GM18498 (cell line): Measurements from ENCODE around the gene BICDL2.
A peak's percentile ranks its signal among the peaks of the same experiment; 100 is the strongest.

Experiments
- ATAC-seq: cut with Tn5 transposase; IDR thresholded peaks from one replicate; pipeline ENCODE4 v1.9.1; 2021; ENCODE audit warnings: mild to moderate bottlenecking, moderate library complexity; ENCODE audit not compliant: unreplicated experiment

BICDL2 gene

DNA sequence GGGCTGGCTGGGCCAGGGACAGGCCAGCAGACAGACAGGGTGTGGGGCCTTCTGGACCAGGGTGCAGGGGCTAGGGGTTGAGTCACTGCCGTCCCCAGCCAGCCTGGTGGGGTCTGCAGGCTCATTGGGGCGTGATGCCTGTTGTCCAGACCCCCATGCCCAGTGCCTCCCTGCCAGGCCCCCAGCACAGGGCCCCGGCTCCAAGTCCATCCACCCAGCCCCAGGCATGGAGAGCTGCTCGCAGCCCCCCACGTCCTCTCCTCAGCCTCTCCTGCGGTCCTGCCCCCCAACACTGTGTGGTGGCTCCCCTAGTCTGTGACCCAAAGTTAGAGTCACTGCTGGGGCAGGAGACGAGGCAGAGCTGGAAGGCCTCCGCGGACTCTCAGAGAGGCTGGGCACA lies 49.5 kb downstream of the BICDL2 start:
- no peak for ATAC-seq

DNA sequence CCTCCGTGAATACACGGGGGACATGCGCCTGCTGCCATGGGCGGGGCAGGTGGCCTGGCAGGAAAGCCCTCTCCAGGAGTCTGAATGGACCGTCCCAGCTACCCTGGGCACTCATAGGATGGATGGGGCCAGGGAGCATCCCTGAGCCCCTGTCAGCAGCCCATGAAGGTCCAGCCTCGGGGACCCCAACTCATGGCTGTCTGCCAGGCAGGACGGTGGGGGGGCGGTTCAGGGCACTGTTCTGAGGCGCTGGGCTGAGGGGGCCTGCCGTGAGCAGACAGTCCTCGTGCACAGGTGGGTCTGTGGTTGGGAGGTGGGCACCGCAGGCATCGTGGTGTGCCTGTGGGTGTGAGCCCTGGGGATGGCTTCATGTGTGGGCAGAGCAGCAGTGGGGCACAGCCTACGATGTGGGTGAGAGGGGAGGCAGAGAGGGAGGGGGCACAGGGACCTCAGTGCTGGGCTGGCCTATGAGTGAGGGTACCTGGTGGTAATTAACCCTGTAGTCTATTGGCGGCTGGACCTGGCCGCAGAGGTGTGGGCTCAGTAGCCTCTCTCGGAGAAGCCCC lies 50.0 kb downstream of the BICDL2 start:
- no peak for ATAC-seq

DNA sequence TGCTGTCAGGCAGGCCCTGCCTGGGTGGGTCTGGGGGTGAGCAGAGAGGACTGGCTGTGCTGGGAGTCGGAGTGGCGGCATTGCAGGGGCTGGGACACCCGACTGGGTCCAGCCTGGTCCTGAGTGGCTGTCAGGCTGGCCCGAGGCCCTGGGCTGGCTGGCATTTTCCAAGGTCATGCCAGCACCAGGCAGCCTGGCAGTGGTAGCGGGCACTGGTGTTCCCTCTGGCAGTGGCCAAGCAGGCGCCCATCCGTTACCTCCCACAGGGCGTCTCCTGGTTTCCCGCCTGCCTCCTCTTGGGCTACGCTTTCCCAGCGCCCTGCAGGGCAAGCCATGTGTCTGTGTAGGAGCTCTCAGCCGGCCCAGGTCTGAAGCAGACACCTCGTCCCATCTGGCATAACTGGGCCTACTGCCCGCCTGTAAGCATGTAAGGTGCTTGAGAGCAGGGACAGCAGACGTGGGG lies 50.8 kb downstream of the BICDL2 start:
- ATAC-seq: no peak

DNA sequence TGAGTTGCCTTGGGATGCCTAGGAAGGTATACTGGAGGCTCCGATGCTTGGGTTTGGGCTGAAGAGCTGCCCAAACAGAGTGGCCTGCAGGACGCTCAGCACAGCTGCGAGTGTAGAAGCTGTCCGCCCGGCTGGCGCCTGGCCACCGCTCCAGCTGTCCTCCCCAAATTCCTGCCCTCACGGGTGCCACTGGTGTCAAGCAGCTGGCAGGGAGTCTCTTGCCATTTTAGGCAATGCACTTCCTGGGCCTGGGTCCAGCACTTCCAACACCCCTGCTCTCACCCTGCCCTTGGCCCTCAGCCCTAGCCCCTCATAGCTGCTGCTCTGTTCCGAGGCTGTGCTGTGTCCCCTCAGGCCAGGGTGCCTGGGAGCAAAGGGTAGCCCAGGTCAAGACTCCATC lies 51.3 kb downstream of the BICDL2 start:
- no peak for ATAC-seq

DNA sequence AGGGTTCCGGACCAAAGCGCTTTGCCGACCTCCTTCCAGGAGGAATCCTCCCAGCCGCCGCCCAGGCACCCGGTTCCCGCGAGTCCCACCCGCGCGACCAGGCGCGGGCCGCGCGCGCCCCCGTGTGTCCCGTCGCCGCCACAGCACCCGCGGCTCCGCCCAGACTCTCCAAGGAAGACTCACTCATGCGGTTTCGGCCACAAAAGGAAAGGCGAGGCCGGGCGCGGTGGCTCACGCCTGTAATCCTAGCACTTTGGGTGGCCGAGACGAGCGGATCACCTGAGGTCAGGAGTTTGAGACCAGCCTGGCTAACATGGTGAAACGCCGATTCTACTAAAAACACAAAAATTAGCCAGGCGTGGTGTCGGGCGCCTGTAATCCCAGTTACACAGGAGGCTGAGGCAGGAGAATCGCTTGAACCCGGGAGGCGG lies 53.0 kb downstream of the BICDL2 start:
- ATAC-seq: peak; percentile 43

DNA sequence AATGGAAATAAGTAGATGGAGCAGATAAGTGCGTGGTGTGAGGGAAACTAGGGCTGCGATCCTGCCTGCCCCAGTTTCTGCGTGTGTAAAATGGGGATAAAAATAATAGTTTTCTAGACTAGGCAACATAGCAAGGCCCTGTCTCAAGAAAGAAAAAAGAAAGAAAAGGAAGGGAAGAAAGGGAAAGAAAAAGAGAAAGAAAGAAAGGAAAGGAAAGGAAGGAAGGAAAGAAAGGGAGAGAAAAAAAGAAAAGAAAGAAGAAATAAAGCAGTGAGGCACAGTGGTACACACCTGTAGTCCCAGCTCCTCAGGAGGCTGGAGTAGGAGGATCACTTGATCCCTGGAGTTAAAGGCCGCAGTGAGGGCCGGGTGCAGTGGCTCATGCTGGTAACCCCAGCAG lies 54.3 kb downstream of the BICDL2 start:
- no peak for ATAC-seq

DNA sequence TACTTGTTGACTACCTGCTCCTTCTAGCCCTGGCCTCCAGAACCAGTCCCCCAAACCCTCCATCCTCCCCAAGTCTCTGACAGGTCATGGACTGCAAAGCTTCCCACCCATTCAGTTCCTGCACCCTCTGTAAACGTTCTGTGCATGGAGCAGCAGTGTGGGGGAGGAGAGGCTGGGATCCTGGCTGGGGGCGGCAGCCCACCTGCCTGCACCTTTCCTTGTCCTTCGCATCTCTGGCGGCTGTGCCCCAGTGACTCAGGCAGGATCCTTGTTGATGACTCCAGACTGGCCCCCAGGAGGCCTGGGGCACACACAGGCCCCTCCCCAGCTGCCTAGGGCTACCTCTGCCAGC lies 54.9 kb downstream of the BICDL2 start:
- ATAC-seq: no peak

DNA sequence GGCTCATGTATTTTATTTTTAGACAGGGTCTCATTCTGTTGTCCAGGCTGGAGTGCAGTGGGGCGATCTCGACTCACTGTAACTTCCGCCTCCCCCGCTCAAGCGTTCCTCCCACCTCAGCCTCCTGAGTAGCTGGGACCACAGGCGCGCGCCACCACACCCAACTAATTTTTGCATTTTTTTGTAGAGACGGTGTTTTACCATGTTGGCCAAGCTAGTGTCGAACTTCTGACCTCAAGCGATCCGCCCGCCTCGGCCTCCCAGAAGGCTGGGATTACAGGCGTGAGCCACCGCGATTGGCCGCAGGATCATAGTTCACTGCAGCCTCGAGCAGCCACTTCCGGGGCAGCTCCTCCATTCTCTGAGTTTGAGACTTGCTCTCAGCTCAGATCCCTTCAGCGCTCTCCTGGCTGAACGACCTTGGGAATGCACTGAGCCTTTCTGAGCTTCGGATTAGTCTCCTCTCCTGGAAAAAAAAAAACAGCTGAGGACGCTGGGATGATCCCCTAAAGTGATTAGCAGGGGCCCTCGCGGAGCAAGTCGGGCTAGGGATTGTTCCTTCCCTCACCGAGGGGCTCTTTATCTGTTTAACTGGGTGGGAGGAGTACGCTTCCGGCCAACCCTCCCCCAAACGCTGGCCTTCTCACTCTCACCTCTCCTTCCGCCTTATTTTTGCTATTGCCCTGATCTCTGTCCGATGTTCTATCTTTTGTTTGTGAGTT lies 55.4 kb downstream of the BICDL2 start:
- ATAC-seq: no peak

DNA sequence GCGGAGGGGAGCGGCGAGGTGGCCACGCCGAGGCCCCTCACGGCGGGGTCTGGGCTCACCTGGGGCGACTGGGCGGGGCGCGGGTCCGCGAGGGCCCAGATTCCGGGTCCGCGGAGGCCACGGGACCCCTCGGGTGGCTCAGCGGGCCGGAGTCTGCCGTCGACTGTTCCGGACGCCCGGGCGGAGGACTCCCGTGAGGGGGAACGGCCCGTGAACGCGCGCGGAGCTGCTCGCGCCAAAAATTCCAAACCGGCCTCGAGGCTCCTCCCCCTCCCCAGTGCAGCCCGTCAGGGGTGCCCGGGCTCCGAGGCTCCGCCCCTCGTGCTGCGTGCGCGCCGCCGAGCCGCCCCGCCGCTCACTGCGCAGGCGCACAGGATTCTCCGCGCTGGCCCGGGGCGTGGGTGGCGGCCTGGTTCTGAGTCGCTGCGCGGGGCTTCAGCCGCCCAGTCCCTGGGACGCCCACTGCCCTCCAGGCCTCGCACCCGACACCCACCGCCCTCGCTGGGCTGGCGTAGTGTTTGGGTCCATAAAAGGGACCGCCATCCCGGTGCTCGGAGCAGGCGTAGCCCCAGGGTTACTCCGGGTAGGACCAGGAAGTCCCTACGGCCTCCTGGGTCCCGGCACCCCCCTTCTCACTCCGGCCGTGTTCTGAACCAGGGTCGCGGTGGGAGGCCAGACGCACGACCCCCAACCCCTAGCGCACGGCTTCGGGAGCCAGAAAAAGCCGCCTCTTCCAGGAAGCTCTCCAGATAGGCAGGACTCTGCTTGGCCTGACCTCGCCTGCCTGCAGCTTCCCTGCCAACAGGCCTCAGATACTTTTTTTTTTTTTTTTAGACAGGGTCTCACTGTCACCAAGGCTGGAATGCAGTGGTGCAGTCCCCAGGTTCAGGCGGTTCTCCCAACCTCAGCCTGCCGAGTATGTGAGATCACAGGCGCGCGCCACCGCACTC lies 56.2 kb downstream of the BICDL2 start, which contains the start of gene PKMYT1:
Gene PKMYT1, minus strand, starts transcription at position 220 of the 950 bp plus-strand sequence. CDS start 789 bp downstream, outside the sequence.
- ATAC-seq: peak; percentile 82

DNA sequence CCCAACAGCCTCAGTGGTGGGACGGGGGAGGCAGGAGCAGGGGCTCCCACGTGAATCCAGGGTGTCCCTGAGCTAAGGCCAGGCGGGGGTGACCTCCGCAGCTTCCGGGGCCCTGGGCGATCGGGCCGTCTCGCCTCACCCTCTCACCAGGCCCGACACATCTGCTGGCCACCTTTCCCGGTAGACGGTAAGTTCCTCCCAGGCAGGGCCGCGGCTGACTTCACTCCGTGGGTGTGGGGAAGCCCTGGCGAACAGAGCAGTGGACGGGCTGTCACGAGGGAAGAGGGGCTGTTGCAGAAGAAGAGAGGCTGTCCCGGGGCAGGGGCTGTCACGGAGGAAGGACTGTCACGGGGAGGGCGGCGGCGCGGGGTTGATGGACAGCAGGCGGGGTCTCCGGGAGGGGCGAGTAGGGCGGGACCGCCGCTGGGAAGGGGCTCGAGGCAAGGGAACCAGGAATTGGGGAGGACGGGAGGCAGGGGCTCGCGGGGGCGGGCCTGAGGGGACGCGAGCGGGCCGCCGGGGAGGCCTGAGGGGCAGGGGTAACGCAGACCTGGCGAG lies 57.0 kb downstream of the BICDL2 start:
- no peak for ATAC-seq
